Stimulated activated CD4-positive, alpha-beta T cell treated with anti-CD3 and anti-CD28 coated beads, Interleukin-2, amount 100 ng/mL, for 48 hours (primary cell): ENCODE measurements around the gene CPNE1.

Experiments used
- DNase-seq, 2 donors: peaks; one replicate each; pipeline ENCODE4 v3.0.0-alpha.2; 2020

Gene CPNE1

GRCh38 chr20:35598476-35598875 lies 66.2 kb downstream of the CPNE1 start:
- DNase-seq = no peak

GRCh38 chr20:35597186-35597585 lies 67.5 kb downstream of the CPNE1 start:
- DNase-seq = no peak

- no peak for DNase-seq
Observed at GRCh38 chr20:35595901-35596300, 68.8 kb downstream of the CPNE1 start.

- no peak for DNase-seq
Observed at GRCh38 chr20:35595456-35595855, 69.2 kb downstream of the CPNE1 start.

GRCh38 chr20:35592339-35592974 lies 72.2 kb downstream of the CPNE1 start:
- DNase-seq = no peak

GRCh38 chr20:35588397-35588796 lies 76.3 kb downstream of the CPNE1 start:
- DNase-seq = no peak

GRCh38 chr20:35587436-35587835 lies 77.3 kb downstream of the CPNE1 start:
- DNase-seq = no peak

GRCh38 chr20:35586751-35587425 lies 77.8 kb downstream of the CPNE1 start:
- DNase-seq = no peak

- DNase-seq = no peak
Observed at GRCh38 chr20:35583636-35584560, 80.8 kb downstream of the CPNE1 start.

GRCh38 chr20:35582741-35583404 lies 81.8 kb downstream of the CPNE1 start:
- DNase-seq = no peak

- DNase-seq = no peak
Observed at GRCh38 chr20:35582131-35582530, 82.6 kb downstream of the CPNE1 start.

GRCh38 chr20:35579196-35579595 lies 85.5 kb downstream of the CPNE1 start:
- no peak for DNase-seq

GRCh38 chr20:35578469-35578868 lies 86.2 kb downstream of the CPNE1 start:
- DNase-seq = no peak

GRCh38 chr20:35576816-35577215 lies 87.9 kb downstream of the CPNE1 start:
- DNase-seq = no peak
